ENCODE results near the gene CHIC1.
"Not testable (repeated sequence)": the region's sequence is repeated elsewhere in the genome, so short reads cannot be mapped to it uniquely, and the experiment has no call there.

Gene CHIC1

DNA sequence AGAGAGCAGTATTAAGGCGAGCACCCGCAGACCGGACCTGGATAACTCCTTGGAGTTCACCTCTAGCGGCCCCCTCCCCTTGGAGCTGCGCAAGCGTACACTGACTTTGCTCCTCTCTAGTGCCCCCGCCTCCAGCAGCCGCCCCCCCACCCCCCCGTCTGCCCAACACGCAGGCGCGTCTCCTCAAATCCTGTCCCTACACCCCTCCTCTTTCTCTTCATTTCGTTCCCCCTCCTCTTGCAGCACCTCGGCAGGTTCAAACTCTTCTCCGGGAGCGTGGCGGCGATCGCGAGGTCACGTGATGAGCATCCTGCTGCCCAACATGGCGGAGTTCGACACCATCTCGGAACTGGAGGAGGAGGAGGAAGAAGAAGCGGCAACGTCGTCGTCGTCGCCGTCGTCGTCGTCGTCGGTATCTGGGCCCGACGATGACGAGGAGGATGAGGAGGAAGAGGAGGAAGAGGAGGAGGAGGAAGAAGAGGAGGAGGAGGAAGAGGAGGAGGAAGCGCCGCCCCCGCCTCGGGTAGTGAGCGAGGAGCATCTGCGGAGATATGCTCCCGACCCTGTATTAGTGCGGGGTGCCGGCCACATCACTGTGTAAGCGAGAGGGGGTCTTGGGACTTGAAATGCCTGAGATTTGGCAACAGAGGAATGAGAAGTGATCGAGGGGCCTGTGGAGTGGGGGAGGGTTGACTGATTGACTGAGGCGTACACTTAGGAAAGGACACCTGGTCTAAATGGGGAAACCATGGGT lies at the start of gene CHIC1:
TSS of gene CHIC1 (plus strand) at position 214 of the 754 bp plus-strand sequence. CDS start at position 302, 88 bp downstream.
- peak; percentile 24 for DNase-seq

DNA sequence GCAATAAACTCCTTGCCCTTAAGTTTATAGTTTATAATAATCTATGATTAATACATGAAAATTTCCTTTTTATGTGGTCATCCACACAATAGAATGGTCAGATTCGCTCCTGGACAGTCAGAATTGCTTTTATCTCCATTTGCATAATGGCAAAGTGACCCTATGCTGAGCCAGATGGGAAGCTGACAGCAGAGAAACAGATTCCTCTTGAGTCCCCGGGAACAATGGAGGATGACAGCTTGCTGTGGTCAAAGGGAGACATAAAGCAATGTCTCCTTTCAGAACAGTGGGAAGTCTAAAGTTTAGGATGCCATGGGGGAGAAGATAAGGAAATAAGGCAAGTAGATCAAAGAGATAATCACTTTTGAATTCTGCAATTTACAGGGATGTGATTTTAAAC lies 40.2 kb upstream of the CHIC1 start:
- not testable (repeated sequence) for DNase-seq

- no peak for DNase-seq
These were observed 38.1 kb upstream of the CHIC1 start for GRCh38 chrX:73524906-73525305.

DNA sequence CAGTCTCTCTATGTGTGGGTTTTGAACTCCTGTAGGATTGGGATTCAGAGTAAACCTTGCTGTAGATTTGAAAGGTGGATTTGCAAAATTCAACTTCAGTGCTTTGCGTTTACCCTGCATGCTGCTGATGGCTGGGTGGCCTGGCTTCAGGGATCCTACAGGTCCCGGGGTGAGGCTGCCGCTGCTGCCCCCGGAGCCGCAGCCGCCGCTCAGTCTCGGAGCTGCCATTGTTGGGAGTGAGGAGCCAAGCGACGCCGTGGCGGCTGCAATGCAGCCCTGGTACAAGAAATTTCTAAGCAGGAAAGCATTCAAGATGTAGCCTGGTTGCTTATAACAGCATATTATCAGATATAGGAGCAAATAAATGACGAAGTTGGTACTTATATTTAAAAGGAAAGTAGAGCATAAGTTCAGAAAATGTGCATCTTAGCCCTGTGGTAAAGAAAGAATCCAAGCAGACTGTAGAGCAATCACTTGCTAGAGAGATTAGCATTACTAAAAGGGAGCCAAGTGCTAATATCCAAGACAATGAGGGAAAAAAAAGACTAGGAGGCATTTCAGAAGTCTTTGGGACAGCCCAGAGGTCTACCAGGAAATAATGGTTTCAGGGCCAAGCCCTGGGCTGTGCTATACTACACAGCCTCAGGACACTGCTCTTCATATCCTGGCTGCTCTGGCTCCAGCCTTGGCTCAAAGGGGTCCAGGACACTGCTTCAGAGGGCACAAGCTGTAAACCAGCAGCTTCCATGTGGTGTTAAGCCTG lies 36.9 kb upstream of the CHIC1 start:
- no peak for DNase-seq

DNA sequence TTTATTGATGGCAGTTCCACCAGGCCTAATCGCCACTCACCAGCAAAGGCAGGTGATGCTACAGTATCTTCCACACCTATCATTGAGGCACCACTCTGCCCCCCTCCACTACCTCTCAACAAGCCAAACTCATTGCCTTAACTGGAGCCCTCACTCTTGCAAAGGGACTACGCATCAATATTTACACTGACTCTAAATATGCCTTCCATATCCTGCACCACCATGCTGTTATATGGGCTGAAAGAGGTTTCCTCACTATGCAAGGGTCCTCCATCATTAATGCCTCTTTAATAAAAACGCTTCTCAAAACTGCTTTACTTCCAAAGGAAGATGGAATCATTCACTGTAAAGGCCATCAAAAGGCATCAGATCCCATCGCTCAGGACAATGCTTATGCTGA lies 31.3 kb upstream of the CHIC1 start:
- DNase-seq: not testable (repeated sequence)

DNA sequence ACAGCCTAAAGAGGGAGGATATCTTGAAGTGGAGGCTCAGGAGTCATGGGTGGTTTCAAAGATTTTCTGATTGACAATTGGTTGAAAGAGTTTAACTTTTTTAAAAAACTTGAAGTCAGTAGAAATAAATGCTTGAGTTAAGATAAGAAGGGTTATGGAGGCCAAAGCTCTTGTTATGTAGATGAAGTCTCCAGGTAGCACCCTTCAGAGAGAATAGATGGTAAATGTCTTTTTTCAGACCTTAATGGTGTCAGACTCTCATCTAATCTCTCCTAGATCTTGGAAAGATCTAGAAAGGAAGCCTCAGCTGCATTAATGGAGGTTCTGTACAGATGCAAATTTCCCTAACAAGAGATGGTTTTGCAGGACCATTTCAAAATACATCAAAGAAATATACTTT lies 6.8 kb upstream of the CHIC1 start:
- DNase-seq: no peak

DNA sequence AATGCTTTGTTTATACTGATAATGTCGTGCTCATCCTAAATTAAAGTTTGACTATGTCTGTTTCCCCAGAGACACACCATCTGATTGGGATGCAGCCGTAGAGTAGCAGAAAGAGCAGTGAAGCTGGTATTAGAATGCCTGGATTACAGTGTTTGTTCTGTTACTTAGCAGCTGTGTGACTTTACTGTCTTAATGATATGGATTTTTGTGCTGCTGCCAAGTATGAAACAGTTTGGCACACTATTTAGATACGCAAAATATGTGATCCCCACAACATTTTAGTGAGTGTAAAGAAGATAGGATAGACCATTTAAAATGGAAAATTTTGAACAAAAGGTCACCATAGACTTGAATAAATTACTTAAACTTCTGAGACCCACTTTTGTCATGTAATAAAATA lies 1.2 kb upstream of the CHIC1 start:
- DNase-seq: no peak

- DNase-seq: no peak
These were observed 539 bp upstream of the CHIC1 start for GRCh38 chrX:73562458-73562857.

DNA sequence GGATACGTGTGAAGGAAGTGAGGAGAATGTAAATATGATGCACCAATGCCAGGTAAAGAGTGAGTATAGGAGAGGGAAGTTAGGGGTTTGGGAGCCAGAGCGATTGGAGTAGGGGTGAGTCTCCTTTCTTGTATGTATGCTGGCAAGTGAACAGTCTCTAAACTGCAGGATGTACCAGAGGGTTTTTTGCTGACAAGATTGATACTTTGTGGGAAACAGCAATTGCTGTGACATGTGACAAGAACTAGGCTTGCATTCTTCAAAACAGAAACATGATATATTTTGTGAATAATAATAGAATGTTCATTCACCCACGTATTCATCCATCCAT lies 706 bp downstream of the CHIC1 start:
- DNase-seq: no peak

DNA sequence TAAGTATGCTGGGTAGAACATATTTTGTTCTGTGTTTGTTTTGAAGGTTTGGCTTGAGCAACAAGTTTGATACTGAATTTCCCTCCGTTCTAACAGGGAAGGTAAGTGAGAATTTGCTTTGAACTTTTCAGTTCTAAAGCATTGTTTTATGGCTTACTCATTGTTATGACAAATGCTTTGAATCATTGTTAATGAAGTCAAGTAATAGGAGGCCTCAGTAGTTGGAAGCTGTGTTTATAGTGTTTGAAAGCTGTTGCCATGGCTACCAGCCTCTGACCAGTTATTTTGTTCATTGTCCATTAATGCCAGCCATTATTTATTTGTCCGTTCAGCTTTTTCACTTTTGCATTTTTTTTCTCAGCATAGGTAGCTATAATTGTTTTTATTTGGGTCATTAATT lies 14.4 kb downstream of the CHIC1 start:
- DNase-seq: no peak

DNA sequence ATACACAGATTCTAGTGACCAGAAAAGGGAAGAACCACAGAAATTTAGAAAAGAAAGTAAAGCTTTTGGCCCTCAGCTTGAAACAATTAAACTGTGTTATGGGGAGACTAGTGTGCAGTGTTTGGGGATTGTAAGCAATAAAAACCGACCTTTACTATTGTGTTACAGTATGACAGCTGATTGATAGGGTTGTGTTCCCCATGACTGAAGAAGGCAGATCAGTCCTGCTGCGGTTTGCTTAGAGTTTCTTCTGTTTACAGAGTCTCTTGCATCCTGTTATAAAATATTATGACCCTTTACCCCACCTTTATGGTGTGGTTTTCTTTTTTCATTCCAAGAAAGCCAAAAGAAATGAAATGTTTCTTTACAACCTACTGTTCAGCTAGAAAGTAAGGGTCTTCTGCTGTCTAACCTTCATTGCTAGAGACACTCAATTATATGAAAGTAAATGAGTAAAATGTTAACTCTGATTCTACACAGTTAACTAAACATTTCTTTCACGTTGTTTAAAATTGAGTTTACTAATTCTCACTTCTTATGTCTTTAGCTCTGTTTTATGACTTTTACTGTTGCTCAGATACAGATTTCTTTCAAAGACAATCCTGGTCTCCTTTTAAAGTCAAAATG lies 18.1 kb downstream of the CHIC1 start:
- no peak for DNase-seq

- not testable (repeated sequence) for DNase-seq
These were observed 34.8 kb downstream of the CHIC1 start for GRCh38 chrX:73597758-73598157.

DNA sequence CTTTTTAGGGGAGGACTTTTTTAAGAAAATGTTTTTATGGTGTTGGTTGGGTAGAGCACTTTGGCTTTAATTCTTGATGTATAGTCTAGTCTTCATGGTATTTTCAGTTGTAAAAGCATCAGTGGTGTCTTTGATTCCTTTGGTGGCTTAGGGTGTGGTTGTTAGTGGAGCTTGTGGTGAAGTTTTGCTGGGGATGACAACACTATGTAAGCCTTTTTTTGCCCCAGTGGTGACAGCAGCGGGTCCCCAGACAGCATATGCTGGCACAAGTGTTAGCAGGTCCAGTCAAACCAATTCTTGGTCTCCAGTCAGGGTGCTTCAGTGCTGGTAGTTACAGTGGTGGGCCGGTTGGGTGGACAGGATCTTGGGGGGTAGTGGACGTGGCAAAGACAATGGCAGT lies 52.0 kb downstream of the CHIC1 start:
- DNase-seq: no peak

DNA sequence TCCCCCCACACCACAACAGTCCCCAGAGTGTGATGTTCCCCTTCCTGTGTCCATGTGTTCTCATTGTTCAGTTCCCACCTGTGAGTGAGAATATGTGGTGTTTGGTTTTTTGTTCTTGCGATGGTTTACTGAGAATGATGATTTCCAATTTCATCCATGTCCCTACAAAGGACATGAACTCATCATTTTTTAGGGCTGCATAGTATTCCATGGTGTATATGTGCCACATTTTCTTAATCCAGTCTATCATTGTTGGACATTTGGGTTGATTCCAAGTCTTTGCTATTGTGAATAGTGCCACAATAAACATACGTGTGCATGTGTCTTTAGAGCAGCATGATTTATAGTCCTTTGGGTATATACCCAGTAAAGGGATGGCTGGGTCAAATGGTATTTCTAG lies 78.7 kb downstream of the CHIC1 start:
- not testable (repeated sequence) for DNase-seq

DNA sequence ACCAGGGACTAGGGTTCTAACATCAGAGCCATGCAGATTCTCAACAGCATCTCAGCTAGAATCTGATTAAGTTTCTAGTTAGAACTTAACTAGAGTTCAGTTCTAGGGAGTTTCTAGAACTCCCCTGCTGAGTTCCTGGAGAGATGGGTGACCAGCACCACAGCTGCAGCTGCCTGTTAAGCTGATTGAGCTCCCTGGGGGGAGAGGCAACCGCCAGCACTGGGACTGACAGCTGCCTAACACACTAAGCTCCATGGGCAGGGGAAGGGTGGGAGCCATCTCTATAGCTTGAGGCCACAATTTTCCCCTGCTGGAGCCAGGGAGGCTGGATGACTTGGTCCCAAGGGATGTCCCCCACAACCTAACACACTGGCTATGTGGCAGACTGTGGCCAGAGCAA lies 84.2 kb downstream of the CHIC1 start:
- no peak for DNase-seq

DNA sequence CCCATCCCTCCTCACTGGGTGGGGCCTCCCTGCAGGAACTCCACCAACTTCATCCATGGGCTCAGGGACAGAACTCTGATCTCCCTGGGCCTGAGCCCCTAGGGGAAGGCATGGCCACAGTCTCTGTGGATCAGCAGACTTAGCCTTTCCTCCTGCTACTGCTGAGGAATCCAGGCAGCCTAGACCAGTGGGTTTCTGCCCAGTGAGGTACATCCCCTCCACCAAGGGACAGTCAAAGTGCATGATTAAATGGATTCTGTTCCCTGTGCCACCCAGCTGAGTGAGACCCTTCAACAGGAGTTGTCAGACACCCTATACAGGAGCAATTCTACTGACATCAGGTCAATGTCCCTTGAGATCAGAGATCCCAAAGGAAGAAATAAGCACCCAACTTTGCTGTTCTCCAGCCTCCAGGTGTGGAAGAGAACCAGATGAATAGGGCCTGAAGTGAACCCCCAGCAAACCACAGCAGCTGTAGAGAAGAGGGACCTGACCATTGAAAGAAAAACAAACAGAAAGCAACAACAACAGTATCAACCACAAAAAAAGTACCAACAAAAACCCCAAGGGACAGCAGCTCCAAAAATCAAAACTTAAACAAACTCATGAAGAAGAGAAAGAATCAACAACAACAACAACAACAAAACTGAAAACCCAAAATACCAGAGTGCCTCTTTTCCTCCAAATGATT lies 84.8 kb downstream of the CHIC1 start:
- DNase-seq: no peak

- DNase-seq: not testable (repeated sequence)
These were observed 98.3 kb downstream of the CHIC1 start for GRCh38 chrX:73661322-73661721.

GRCh38 chrX:73668779-73669178 lies 105.8 kb downstream of the CHIC1 start:
- no peak for DNase-seq

- no peak for DNase-seq
These were observed 118.4 kb downstream of the CHIC1 start for GRCh38 chrX:73681408-73681807.

DNA sequence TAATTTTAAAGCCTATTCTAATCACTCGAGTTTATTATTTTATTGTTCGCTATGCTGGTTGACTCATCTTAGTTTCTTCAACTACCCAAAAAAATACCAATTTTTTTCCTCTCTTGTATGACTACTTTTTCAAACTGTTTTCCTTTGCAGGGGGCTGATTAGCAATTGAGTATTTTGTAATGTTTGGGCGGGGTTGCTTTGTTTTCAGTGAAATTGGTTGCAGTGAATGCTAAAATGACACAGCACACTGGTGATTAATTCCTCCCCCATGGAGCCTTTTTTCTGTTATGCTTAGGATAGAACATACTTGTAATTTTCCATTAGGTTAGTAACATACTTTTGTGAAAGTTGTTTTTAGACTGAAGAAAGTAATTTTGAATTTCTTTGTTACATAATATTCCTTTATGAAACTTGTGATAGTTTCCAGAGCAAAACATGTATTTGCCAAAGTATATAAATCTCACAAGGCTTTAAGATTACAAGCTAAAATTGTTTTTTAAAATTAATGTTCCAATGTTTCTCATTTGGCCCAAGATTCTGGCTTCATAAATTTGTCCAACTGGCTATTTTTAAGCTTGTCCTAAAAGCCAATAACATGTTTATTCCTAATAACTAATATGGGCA lies 120.4 kb downstream of the CHIC1 start:
- no peak for DNase-seq

- DNase-seq: not testable (repeated sequence)
These were observed 144.0 kb downstream of the CHIC1 start for GRCh38 chrX:73707014-73707413.

DNA sequence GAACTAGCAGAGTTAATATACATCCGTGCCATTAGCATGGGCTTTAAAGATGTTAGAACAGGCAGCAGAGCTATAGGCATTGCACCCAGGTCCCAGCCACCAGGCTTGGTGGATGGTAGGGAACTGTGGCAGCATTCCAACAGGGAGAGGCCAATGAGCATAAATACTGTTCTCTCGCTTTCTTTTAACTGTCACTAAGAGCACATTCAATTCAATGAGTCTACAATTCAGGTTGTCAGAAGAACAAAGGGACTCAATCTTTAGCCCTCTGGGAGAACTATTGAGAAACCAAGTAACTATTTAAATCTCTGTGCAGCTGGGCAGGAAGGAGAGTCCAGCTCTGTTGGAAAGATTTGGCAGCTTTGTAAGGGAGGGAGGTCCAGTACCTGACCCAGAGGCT lies 165.6 kb downstream of the CHIC1 start:
- no peak for DNase-seq
